ENCODE data around the gene CFAP90. TPM values are rescaled to one million over a fixed set of nuclear protein-coding genes. Genes with fewer than 3 reads are reported as not detected.

Gene CFAP90
- total and polyA plus RNA-seq, 2 of the 8 experiments (the other 6 are each of a cell fraction or from before 2014, with no cell fraction given) = 0.39 to 0.92 TPM

- no peak overlapping the region for H2AK5ac ChIP-seq (ENCODE audit: low read depth, low read length)
- no peaks in the 10 kb centered on the region for H3K4me1 ChIP-seq (replicated peaks in 1 of 4; ENCODE audit: control insufficient read depth in 3 of 4, insufficient read depth in 4 of 4, low read length in 3 of 4)
- H3K4ac ChIP-seq (replicated peaks; ENCODE audit: insufficient read length, low read depth, low read length) = no peak overlapping the region
- no peak overlapping the region for H3K56ac ChIP-seq (replicated peaks; ENCODE audit: insufficient read length, low read depth, low read length)
- H2BK15ac ChIP-seq (ENCODE audit: low read length) = no peak overlapping the region
- H4K20me1 ChIP-seq (replicated peaks in 1 of 2; ENCODE audit: control insufficient read depth in 1 of 2, insufficient read depth in 2 of 2, low read length in 2 of 2) = peaks cover 6 to 9% of the 10 kb centered on the region in 2 experiments
- H3K4me2 ChIP-seq (ENCODE audit: insufficient read depth in 1 of 2, low read depth in 2 of 2, low read length in 2 of 2) = no peak overlapping the region
- H4K8ac ChIP-seq (ENCODE audit: extremely low read depth, insufficient read depth, low read length) = no peak overlapping the region
- H2BK120ac ChIP-seq (replicated peaks; ENCODE audit: low read depth, low read length) = no peak overlapping the region
- TF ChIP-seq CBX5 (IDR thresholded peaks at IDR 0.05; ENCODE audit: low read depth, low read length) = no peak
- TF ChIP-seq RAD21 (IDR thresholded peaks at IDR 0.05 in 1 of 2, conservative IDR thresholded peaks at IDR 0.05 in 1 of 2; ENCODE audit: low read depth in 2 of 2, low read length in 2 of 2) = no peak
- no peak for TF ChIP-seq CTBP2 (IDR thresholded peaks at IDR 0.05; ENCODE audit: borderline replicate concordance, insufficient read depth, insufficient read length, low read length)
- no peak for TF ChIP-seq JUND (IDR thresholded peaks at IDR 0.05; ENCODE audit: low read length)
- TF ChIP-seq EGR1 (IDR thresholded peaks at IDR 0.05; ENCODE audit: borderline replicate concordance, low read depth, low read length) = no peak
- no peak for TF ChIP-seq CHD1 (IDR thresholded peaks at IDR 0.05; ENCODE audit: low read depth, low read length)
- no peak for TF ChIP-seq POU5F1 (IDR thresholded peaks at IDR 0.05; ENCODE audit: low read depth, low read length)
- TF ChIP-seq EZH2 (IDR thresholded peaks at IDR 0.05; ENCODE audit: low read depth, low read length, severe bottlenecking) = no peak
- no peak for TF ChIP-seq KDM1A (IDR thresholded peaks at IDR 0.05; ENCODE audit: borderline replicate concordance, low read length)
- no peak for TF ChIP-seq MAX (IDR thresholded peaks at IDR 0.05)
- no peak for TF ChIP-seq BACH1 (IDR thresholded peaks at IDR 0.05; ENCODE audit: low read length)
- TF ChIP-seq RNF2 (IDR thresholded peaks at IDR 0.05; ENCODE audit: borderline replicate concordance, low read depth, low read length, missing control alignments, poor library complexity, severe bottlenecking) = no peak
- no peak overlapping the region for H3K18ac ChIP-seq (ENCODE audit: extremely low read depth, low read length)
- H3K27ac ChIP-seq (ENCODE audit: low read depth, low read length) = no peak overlapping the region
- no peak for FAIRE-seq
- no peaks in the 10 kb centered on the region for H3K9me3 ChIP-seq (ENCODE audit: insufficient read depth in 2 of 2, low read depth in 1 of 2, low read length in 1 of 2)
- peaks cover 7 to 34% of the 10 kb centered on the region in 2 experiments for H3K79me2 ChIP-seq (ENCODE audit: control insufficient read depth in 1 of 2, insufficient read depth in 2 of 2, low read length in 2 of 2)
- H2BK20ac ChIP-seq (ENCODE audit: low read length) = no peak overlapping the region
- ChIA-PET CTCF (ENCODE audit: partially characterized antibody) (interaction anchor here (0.6 to 2.8 kb wide), 3 partner anchors 9 to 384 kb away, joined by 3 to 11 read pairs (median 3); no protein-coding TSS in a partner anchor), POLR2A (ENCODE audit: partially characterized antibody) (interaction anchor here (1.1 kb wide), 1 partner anchor 10 kb away, joined by 3 read pairs; no protein-coding TSS in a partner anchor)
- H3K79me1 ChIP-seq (ENCODE audit: low read depth, low read length) = peaks cover 7% of the 10 kb centered on the region
- H3K27me3 ChIP-seq (replicated peaks in 1 of 4; ENCODE audit: control insufficient read depth in 3 of 4, extremely low read depth in 1 of 4, insufficient read depth in 3 of 4, low read length in 3 of 4) = no peaks in the 10 kb centered on the region
- H3K14ac ChIP-seq (ENCODE audit: insufficient read length) = no peak overlapping the region
- H4K5ac ChIP-seq (ENCODE audit: insufficient read length, low read depth, low read length) = no peak overlapping the region
- WGBS, 2 experiments (ENCODE audit: extremely low coverage in 1 of 2, insufficient coverage in 1 of 2, insufficient read length in 1 of 2, insufficient replicate concordance in 2 of 2, low coverage in 1 of 2, low lambda C conversion rate in 2 of 2, missing lambda C conversion rate in 1 of 2) = 89% methylated on average over 3 of the region's 3 CpGs; no CpG with 5 or more reads in 1 of the 2 experiments
- no peak overlapping the region for H4K91ac ChIP-seq (replicated peaks; ENCODE audit: insufficient read length, low read length)
- H3K9ac ChIP-seq (replicated peaks in 1 of 4; ENCODE audit: extremely low read depth in 1 of 4, low read depth in 3 of 4, low read length in 3 of 4) = no peak overlapping the region
- H3K4me3 ChIP-seq (ENCODE audit: extremely low read depth in 1 of 4, insufficient read depth in 2 of 4, low read depth in 3 of 4, low read length in 4 of 4) = no peak overlapping the region
- no peak overlapping the region for H2BK5ac ChIP-seq (ENCODE audit: low read depth, low read length)
- DNase-seq (ENCODE audit: low read depth in 1 of 2, low spot score in 2 of 2) = no peak
- no peak overlapping the region for H2AFZ ChIP-seq (ENCODE audit: low read length)
- H2BK12ac ChIP-seq (ENCODE audit: low read depth, low read length) = no peak overlapping the region
- H3K36me3 ChIP-seq (ENCODE audit: control insufficient read depth in 2 of 4, insufficient read depth in 4 of 4, low read length in 3 of 4) = peaks cover 16 to 72% (median 42%) of the 10 kb centered on the region in 4 experiments
- no peak overlapping the region for H3K23ac ChIP-seq (ENCODE audit: insufficient read length)
- H3K23me2 ChIP-seq (ENCODE audit: low read depth, low read length) = no peaks in the 10 kb centered on the region
Measured at GRCh38 chr5:7876867-7877266, 25.9 kb upstream of the CFAP90 start.
